IMR-90 (cell line): Measurements from ENCODE around the gene IL17REL. TPM values are rescaled to one million over a fixed set of nuclear protein-coding genes. Genes with fewer than 3 reads are reported as not detected.

Experiments used
- ATAC-seq: fragments of 200-7000 bp; cut with Tn5 transposase; 2 replicates; pipeline ENCODE4 v1.9.1; 2020; ENCODE audit warnings: low read depth, mild to moderate bottlenecking, moderate library complexity
- BruUV-seq: library from RNA; stranded (reverse); fragments of 400-500 nt; replicated peaks from 2 replicates; lab custom pipeline; 2021; lab: Mats Ljungman, UMichigan
- CTCF ChIA-PET: fragments of 300-600 bp; formaldehyde crosslinking; extraction: SDS; loops from one replicate; lab custom pipeline; 2021; ENCODE audit warnings: antibody characterized with exemption; lab: Yijun Ruan, JAX
- POLR2A ChIA-PET: fragments of 300-600 bp; sonication (Branson Sonifier 250); formaldehyde crosslinking; loops from one replicate; lab custom pipeline; 2022; ENCODE audit warnings: antibody characterized with exemption; ENCODE audit not compliant: unreplicated experiment; lab: Charles Lee
- DNase-seq: peaks from one replicate; pipeline ENCODE4 v3.0.0; 2013
- H2AFZ ChIP-seq: replicated peaks from 2 replicates; pipeline ENCODE3; 2013; ENCODE audit warnings: low read length, mild to moderate bottlenecking; ENCODE audit not compliant: poor library complexity
- H2AK5ac ChIP-seq: 2 replicates; pipeline ENCODE4 v1.6.1; 2013; ENCODE audit warnings: low read depth, low read length, inconsistent platforms
- H2AK9ac ChIP-seq: replicated peaks from 2 replicates; pipeline ENCODE3; 2013; ENCODE audit warnings: mild to moderate bottlenecking, low read depth, low read length, moderate library complexity; ENCODE audit not compliant: poor library complexity
- H2BK120ac ChIP-seq: 2 replicates; pipeline ENCODE4 v1.6.1; 2013; ENCODE audit warnings: low read depth, low read length, inconsistent platforms
- H2BK15ac ChIP-seq: 3 replicates; pipeline ENCODE4 v1.6.1; 2013; ENCODE audit warnings: low read depth, low read length, inconsistent platforms
- H2BK20ac ChIP-seq: 2 replicates; pipeline ENCODE4 v1.6.1; 2013; ENCODE audit warnings: low read depth, mild to moderate bottlenecking, inconsistent platforms, low read length, moderate library complexity
- H2BK5ac ChIP-seq: 2 replicates; pipeline ENCODE4 v1.6.1; 2013; ENCODE audit warnings: mild to moderate bottlenecking, low read depth, low read length, inconsistent platforms; ENCODE audit not compliant: poor library complexity, severe bottlenecking
- H3K14ac ChIP-seq: replicated peaks from 2 replicates; pipeline ENCODE4 v1.6.1; 2013; ENCODE audit warnings: low read depth, low read length, inconsistent platforms
- H3K18ac ChIP-seq: 2 replicates; pipeline ENCODE4 v1.6.1; 2013; ENCODE audit warnings: low read depth, low read length, control low read depth
- H3K23ac ChIP-seq: 2 replicates; pipeline ENCODE4 v1.6.1; 2013; ENCODE audit warnings: low read depth, low read length, inconsistent platforms
- H3K27ac ChIP-seq: 2 replicates; pipeline ENCODE4 v1.5.1; 2013; ENCODE audit warnings: mild to moderate bottlenecking, control low read depth, low read length; ENCODE audit not compliant: insufficient read depth
- H3K27me3 ChIP-seq: 2 replicates; pipeline ENCODE4 v1.6.1; 2013; ENCODE audit warnings: low read length; ENCODE audit not compliant: control insufficient read depth, insufficient read depth
- H3K36me3 ChIP-seq: 2 replicates; pipeline ENCODE4 v1.6.1; 2013; ENCODE audit warnings: low read length, mixed read lengths; ENCODE audit not compliant: control insufficient read depth, insufficient read depth
- H3K4ac ChIP-seq: 2 replicates; pipeline ENCODE4 v1.6.1; 2013; ENCODE audit warnings: low read depth, low read length, inconsistent platforms
- H3K4me1 ChIP-seq: 2 replicates; pipeline ENCODE4 v1.6.1; 2013; ENCODE audit warnings: low read length, mixed read lengths; ENCODE audit not compliant: control insufficient read depth, insufficient read depth
- H3K4me2 ChIP-seq: 2 replicates; pipeline ENCODE4 v1.6.1; 2013; ENCODE audit warnings: low read depth, mild to moderate bottlenecking, control low read depth, low read length, moderate library complexity
- H3K4me3 ChIP-seq: 2 replicates; pipeline ENCODE4 v1.5.1; 2013; ENCODE audit warnings: low read depth, mild to moderate bottlenecking, control low read depth, low read length, moderate library complexity; ENCODE audit not compliant: insufficient read depth
- H3K56ac ChIP-seq: 2 replicates; pipeline ENCODE4 v1.6.1; 2013; ENCODE audit warnings: low read length, inconsistent platforms; ENCODE audit not compliant: insufficient read depth; ENCODE audit errors: extremely low read depth
- H3K79me1 ChIP-seq, 2 experiments: 2 replicates each; pipeline ENCODE4 v1.6.1; 2013; ENCODE audit warnings: low read length in 2 of 2, inconsistent platforms in 1 of 2, low read depth in 1 of 2
- H3K9ac ChIP-seq: 2 replicates; pipeline ENCODE4 v1.6.1; 2013; ENCODE audit warnings: low read depth, low read length, control low read depth
- H3K9me1 ChIP-seq: 2 replicates; pipeline ENCODE4 v1.6.1; 2013; ENCODE audit warnings: low read length, inconsistent platforms; ENCODE audit not compliant: insufficient read depth
- H3K9me3 ChIP-seq: 2 replicates; pipeline ENCODE4 v1.6.1; 2013; ENCODE audit warnings: low read length; ENCODE audit not compliant: control insufficient read depth, insufficient read depth
- H4K20me1 ChIP-seq: 2 replicates; pipeline ENCODE4 v1.6.1; 2013; ENCODE audit warnings: low read length, inconsistent platforms; ENCODE audit not compliant: insufficient read depth
- H4K5ac ChIP-seq: 2 replicates; pipeline ENCODE4 v1.6.1; 2013; ENCODE audit warnings: mild to moderate bottlenecking, low read depth, low read length, control low read depth
- H4K8ac ChIP-seq, 2 experiments: 2 replicates each; pipeline ENCODE4 v1.6.1; 2013; ENCODE audit warnings: low read depth in 2 of 2, low read length in 2 of 2, control low read depth in 1 of 2, inconsistent platforms in 1 of 2
- H4K91ac ChIP-seq: 2 replicates; pipeline ENCODE4 v1.6.1; 2013; ENCODE audit warnings: low read depth, low read length, inconsistent platforms; ENCODE audit not compliant: insufficient read depth
- BHLHE40 ChIP-seq: fragments of 150-350 bp; IDR thresholded peaks from 2 replicates; pipeline ENCODE4 v1.6.1; 2016; ENCODE audit warnings: mild to moderate bottlenecking, low read depth, low read length
- CEBPB ChIP-seq: IDR thresholded peaks from 2 replicates; pipeline ENCODE4 v1.6.1; 2012; ENCODE audit warnings: low read depth, low read length, improper control_type of control experiment
- CHD1 ChIP-seq: IDR thresholded peaks from 2 replicates; pipeline ENCODE4 v1.6.1; 2012; ENCODE audit warnings: low read depth, low read length, improper control_type of control experiment
- MXI1 ChIP-seq: IDR thresholded peaks from 2 replicates; pipeline ENCODE4 v1.6.1; 2012; ENCODE audit warnings: low read depth, mild to moderate bottlenecking, low read length, moderate library complexity, borderline replicate concordance
- NFE2L2 ChIP-seq: fragments of 150-350 bp; IDR thresholded peaks from 2 replicates; pipeline ENCODE4 v1.6.1; 2016; ENCODE audit warnings: low read depth, mild to moderate bottlenecking, low read length
- RAD21 ChIP-seq: IDR thresholded peaks from 2 replicates; pipeline ENCODE4 v1.6.1; 2012; ENCODE audit warnings: low read length, improper control_type of control experiment
- RCOR1 ChIP-seq: IDR thresholded peaks from 2 replicates; pipeline ENCODE4 v1.6.1; 2012; ENCODE audit warnings: mild to moderate bottlenecking, low read length, improper control_type of control experiment; ENCODE audit not compliant: insufficient replicate concordance
- RFX5 ChIP-seq: IDR thresholded peaks from 2 replicates; pipeline ENCODE4 v1.8.0; 2012; ENCODE audit warnings: low read depth, mild to moderate bottlenecking, low read length, moderate library complexity
- WGBS, 2 experiments: methylation state at CpG; one replicate each; pipeline versions ENCODE4 v1.1.5 to v1.1.7; 2013; ENCODE audit warnings: missing lambda C conversion rate in 2 of 2; ENCODE audit not compliant: insufficient read length in 1 of 2; ENCODE audit errors: extremely low coverage in 2 of 2; 5-methylcytosine and 5-hydroxymethylcytosine counted together
- dilution Hi-C: fragments of 300-500 bp; cut with HindIII; formaldehyde crosslinking; loops from one replicate; pipeline ENCODE4 v1.14.3; 2018; ENCODE audit warnings: low sequenced_read_pairs; ENCODE audit not compliant: unreplicated experiment
- in situ Hi-C: fragments of 300-500 bp; cut with MboI; formaldehyde crosslinking; loops from 3 replicates; pipeline ENCODE4 v1.14.3; 2019; ENCODE audit warnings: low sequenced_read_pairs, inconsistent platforms, mixed read lengths
- intact Hi-C: fragments of 100-400 bp; cut with micrococcal nuclease; formaldehyde crosslinking; loops from 2 replicates; pipeline ENCODE4 v1.10.0; 2022
- polyA plus RNA-seq, 3 experiments: library from polyadenylated mRNA; depleted of rRNA; stranded (reverse); fragments of >200 nt; gene quantifications; 2 replicates each; pipeline ENCODE4 v1.2.3, GENCODE V29; 2012; ENCODE audit warnings: low replicate concordance in 1 of 3
- total RNA-seq: library from RNA; depleted of rRNA; stranded (reverse); fragments of >200 nt; gene quantifications from 2 replicates; pipeline ENCODE4 v1.2.3, GENCODE V29; 2012
- TF ChIP-seq, protein P1 (sequence below): fragments of 150-350 bp; IDR thresholded peaks from 2 replicates; pipeline ENCODE4 v1.6.1; 2017; ENCODE audit warnings: mild to moderate bottlenecking, antibody characterized with exemption, low read length, low read depth
- TF ChIP-seq, protein P2 (sequence below): conservative IDR thresholded peaks from 2 replicates; pipeline ENCODE4 v1.5.1; 2012; ENCODE audit warnings: mild to moderate bottlenecking, low read depth, low read length, improper control_type of control experiment

Gene IL17REL
- total and polyA plus RNA-seq, 2 of the 4 experiments (the other 2 are of a cell fraction) = not detected

DNA sequence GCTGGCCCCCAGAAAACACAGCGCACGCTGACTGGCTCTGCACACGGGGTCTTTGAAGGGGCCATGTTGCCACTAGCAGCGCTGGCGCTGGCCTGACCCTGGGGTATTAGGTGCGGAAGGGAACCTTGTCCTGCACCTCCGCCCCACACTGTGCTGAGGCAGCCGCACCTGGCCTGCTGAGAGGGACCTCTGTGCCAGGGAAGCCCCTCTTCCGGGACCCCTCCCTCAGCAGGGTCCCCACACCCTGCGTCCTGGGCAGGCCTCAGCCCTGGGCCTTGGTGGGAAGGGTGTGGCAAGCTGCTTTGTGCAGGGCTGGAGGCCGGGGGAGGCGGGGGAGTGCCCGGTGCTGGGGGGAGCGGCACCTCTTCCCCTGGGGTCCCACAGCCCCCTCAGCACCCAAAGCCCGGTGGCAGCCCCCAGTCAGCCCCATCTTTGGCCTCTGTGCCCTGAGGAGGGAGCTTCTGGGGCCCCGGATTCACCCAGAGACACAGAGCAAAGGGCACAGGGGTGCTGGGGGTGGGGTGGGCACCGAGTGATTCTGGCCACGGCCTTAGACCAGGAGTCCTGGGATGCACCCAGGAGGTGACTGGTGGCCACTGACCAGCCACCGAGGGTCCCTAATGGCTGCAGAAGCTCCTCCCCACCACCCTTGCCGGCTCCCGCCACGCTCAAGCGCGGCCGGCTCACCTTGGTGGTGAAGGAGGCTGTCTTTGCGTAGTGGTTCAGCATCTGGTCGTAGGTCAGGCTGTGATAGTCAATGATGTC lies 34.1 kb upstream of the IL17REL start:
- Histone ChIP-seq H3K9me1 (no peaks in the 10 kb centered on the region), H3K36me3 (no peaks in the 10 kb centered on the region), H2BK20ac (no peak overlapping the region), H3K4me1 (no peaks in the 10 kb centered on the region), H4K5ac (no peak overlapping the region), H2AFZ (no peak overlapping the region), H3K79me1 (no peaks in the 10 kb centered on the region), H3K18ac (no peak overlapping the region), H3K4ac (no peak overlapping the region), H3K9me3 (peaks cover 6% of the 10 kb centered on the region), H2AK9ac (no peak overlapping the region), H4K91ac (no peak overlapping the region), H2BK120ac (no peak overlapping the region), H4K8ac (no peak overlapping the region), H2AK5ac (no peak overlapping the region), H3K56ac (no peak overlapping the region), H2BK15ac (no peak overlapping the region), H3K23ac (no peak overlapping the region), H3K14ac (no peak overlapping the region), H3K4me2 (no peak overlapping the region), H3K9ac (no peak overlapping the region), H4K20me1 (no peaks in the 10 kb centered on the region), H3K4me3 (no peak overlapping the region), H2BK5ac (no peak overlapping the region), H3K27me3 (peaks cover 44% of the 10 kb centered on the region), H3K27ac (no peak overlapping the region)
- DNase-seq (no peak), ATAC-seq (no peak)
- intact Hi-C loops (no loop called here), dilution Hi-C loops (no loop called here), in situ Hi-C loops (no loop called here)
- WGBS, 2 experiments = 82% methylated on average over 2 of the region's 27 CpGs; no CpG with 5 or more reads in 1 of the 2 experiments
- ChIA-PET CTCF (interaction anchor here (1.0 kb wide), 1 partner anchor 16 kb away, joined by 3 read pairs; no protein-coding TSS in a partner anchor), POLR2A (no interaction called here)
- no TSS peak for BruUV-seq
- TF ChIP-seq MXI1 = no peak
- TF ChIP-seq RAD21 = no peak
- no peak for TF ChIP-seq CHD1
- no peak for TF ChIP-seq RFX5
- TF ChIP-seq NFE2L2 = no peak
- TF ChIP-seq RCOR1 = no peak
- TF ChIP-seq CEBPB = no peak
- TF ChIP-seq, protein P1, sequence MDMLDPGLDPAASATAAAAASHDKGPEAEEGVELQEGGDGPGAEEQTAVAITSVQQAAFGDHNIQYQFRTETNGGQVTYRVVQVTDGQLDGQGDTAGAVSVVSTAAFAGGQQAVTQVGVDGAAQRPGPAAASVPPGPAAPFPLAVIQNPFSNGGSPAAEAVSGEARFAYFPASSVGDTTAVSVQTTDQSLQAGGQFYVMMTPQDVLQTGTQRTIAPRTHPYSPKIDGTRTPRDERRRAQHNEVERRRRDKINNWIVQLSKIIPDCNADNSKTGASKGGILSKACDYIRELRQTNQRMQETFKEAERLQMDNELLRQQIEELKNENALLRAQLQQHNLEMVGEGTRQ = no peak
- no peak for TF ChIP-seq BHLHE40
- TF ChIP-seq, protein P2, sequence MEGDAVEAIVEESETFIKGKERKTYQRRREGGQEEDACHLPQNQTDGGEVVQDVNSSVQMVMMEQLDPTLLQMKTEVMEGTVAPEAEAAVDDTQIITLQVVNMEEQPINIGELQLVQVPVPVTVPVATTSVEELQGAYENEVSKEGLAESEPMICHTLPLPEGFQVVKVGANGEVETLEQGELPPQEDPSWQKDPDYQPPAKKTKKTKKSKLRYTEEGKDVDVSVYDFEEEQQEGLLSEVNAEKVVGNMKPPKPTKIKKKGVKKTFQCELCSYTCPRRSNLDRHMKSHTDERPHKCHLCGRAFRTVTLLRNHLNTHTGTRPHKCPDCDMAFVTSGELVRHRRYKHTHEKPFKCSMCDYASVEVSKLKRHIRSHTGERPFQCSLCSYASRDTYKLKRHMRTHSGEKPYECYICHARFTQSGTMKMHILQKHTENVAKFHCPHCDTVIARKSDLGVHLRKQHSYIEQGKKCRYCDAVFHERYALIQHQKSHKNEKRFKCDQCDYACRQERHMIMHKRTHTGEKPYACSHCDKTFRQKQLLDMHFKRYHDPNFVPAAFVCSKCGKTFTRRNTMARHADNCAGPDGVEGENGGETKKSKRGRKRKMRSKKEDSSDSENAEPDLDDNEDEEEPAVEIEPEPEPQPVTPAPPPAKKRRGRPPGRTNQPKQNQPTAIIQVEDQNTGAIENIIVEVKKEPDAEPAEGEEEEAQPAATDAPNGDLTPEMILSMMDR = no peak
